Measurements from ENCODE around the gene PRDM4.

- no peak for TF ChIP-seq CTCF (IDR thresholded peaks at IDR 0.05 in 8 of 11, conservative IDR thresholded peaks at IDR 0.05 in 3 of 11)
- no peak for TF ChIP-seq POLR2A (IDR thresholded peaks at IDR 0.05)
- no peak for TF ChIP-seq POLR2AphosphoS5 (IDR thresholded peaks at IDR 0.05)
Measured at GRCh38 chr12:107684029-107684795, 76.7 kb downstream of the PRDM4 start.
